Stomach (tissue), 9 donors: ENCODE results near the gene SPEN. TPM values are rescaled to one million over a fixed set of nuclear protein-coding genes. Genes with fewer than 3 reads are reported as not detected.

Experiments
- DNase-seq, 2 donors: peaks; one replicate each; pipeline versions ENCODE4 v3.0.0 to v3.0.0-alpha.2; 2013 to 2019
- H3K27ac ChIP-seq, 5 donors: fragments of 200-600 bp in 4 of 5; sonication (generic) in 4 of 5; one replicate each; pipeline ENCODE4 v1.5.1; 2013 to 2019; ENCODE audit warnings: mild to moderate bottlenecking in 1 of 5, moderate library complexity in 1 of 5
- H3K27me3 ChIP-seq, 3 donors: fragments of 200-600 bp; sonication (generic); one replicate each; pipeline ENCODE4 v1.5.1; 2017 to 2019; ENCODE audit warnings: mixed run types in 1 of 3
- H3K36me3 ChIP-seq, 4 donors: fragments of 200-600 bp; sonication (generic); 1 replicate in 3 of 4; 2 replicates in 1 of 4; pipeline ENCODE4 v1.5.1; 2016 to 2019
- H3K4me1 ChIP-seq, 4 donors: fragments of 200-600 bp; sonication (generic); one replicate each; pipeline ENCODE4 v1.5.1; 2016 to 2019
- H3K4me3 ChIP-seq, 4 donors: fragments of 200-600 bp; sonication (generic) in 3 of 4; one replicate each; pipeline ENCODE4 v1.5.1; 2016 to 2019; ENCODE audit warnings: mild to moderate bottlenecking in 1 of 4
- H3K9me3 ChIP-seq, 4 donors: fragments of 200-600 bp; sonication (generic); one replicate each; pipeline ENCODE4 v1.5.1; 2016 to 2019
- EP300 ChIP-seq: sonication (generic); formaldehyde crosslinking; IDR thresholded peaks from one replicate; pipeline ENCODE4 v1.6.1; 2017; ENCODE audit warnings: antibody characterized with exemption
- POLR2A ChIP-seq, 4 donors: fragments of 450-650 bp; IDR thresholded peaks; one replicate each; pipeline ENCODE4 v1.6.1; 2016; ENCODE audit warnings: antibody characterized with exemption in 4 of 4, control low read depth in 2 of 4, mild to moderate bottlenecking in 1 of 4, moderate library complexity in 1 of 4
- POLR2AphosphoS5 ChIP-seq, 3 donors: sonication (generic); formaldehyde crosslinking; IDR thresholded peaks; one replicate each; pipeline ENCODE4 v1.6.1; 2016; ENCODE audit warnings: antibody characterized with exemption in 3 of 3
- WGBS, 5 donors: extraction: QIAGEN DNeasy Blood & Tissue Kit in 3 of 5; methylation state at CpG; one replicate each; pipeline versions ENCODE4 v1.1.5 to v1.1.7; 2013 to 2018; 5-methylcytosine and 5-hydroxymethylcytosine counted together
- intact Hi-C: fragments of 100-400 bp; cut with DNase I; formaldehyde crosslinking; loops from one replicate; pipeline ENCODE4 v1.15.1; 2023; ENCODE audit warnings: low total_unique reads
- polyA plus RNA-seq, 3 donors: library from polyadenylated mRNA; stranded (reverse); fragments of 200-250 nt; gene quantifications; one replicate each; pipeline ENCODE4 v1.2.3, GENCODE V29; 2013
- total RNA-seq, 5 donors: library from RNA; depleted of rRNA; stranded (reverse); fragments of >200 nt; gene quantifications; one replicate each; pipeline versions ENCODE4 v1.1.0 to v1.2.3, GENCODE V29; 2014 to 2016
- TF ChIP-seq, protein P1 (sequence below), 7 experiments: fragments of 450-650 bp in 4 of 7; fragments of 200-600 bp in 3 of 7; sonication (generic) in 3 of 7; IDR thresholded peaks; one replicate each; pipeline ENCODE4 v1.5.1; 2016 to 2019; ENCODE audit warnings: antibody characterized with exemption in 7 of 7, control low read depth in 2 of 7, mild to moderate bottlenecking in 1 of 7
- donor health status: healthy with polysubstance abuse.
- donor health status: Bipolar disorder and iron deficiency.
- donor health status: healthy.

The SPEN gene
- total and polyA plus RNA-seq, 8 donors = 5.6 to 114 (median 28.8) TPM

DNA sequence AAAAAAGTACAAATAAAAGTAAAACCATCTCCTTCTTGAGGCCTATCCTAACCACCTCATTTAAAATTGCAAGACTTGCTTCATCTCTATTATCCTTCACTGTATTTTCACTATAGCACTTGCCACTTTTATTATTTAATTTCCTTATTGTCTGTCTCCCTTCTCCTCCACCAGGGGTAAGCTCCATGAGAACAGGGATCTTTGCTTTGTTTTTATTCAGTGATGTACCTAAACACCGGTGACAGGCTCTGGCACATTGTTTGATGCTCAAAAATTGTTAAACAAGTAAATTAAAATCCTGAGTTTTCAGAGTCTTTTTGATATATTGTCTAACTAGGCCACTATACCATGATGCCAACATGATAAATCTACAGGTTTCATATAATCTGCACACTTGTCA lies 17.2 kb upstream of the SPEN start:
- 74 to 94% (median 90%) methylated on average over 1 of the region's 1 CpG for WGBS, 5 donors
- Histone ChIP-seq H3K4me1 (peaks cover 3 to 55% (median 18%) of the 10 kb centered on the region in 4 donors), H3K9me3 (no peaks in the 10 kb centered on the region), H3K4me3 (no peak overlapping the region), H3K27ac (peak overlapping the region in 3 of 5 donors; percentile 31 to 47 (median 44)), H3K36me3 (no peaks in the 10 kb centered on the region), H3K27me3 (no peaks in the 10 kb centered on the region)
- intact Hi-C loops = no loop called here
- DNase-seq = no peak
- TF ChIP-seq EP300 = no peak

DNA sequence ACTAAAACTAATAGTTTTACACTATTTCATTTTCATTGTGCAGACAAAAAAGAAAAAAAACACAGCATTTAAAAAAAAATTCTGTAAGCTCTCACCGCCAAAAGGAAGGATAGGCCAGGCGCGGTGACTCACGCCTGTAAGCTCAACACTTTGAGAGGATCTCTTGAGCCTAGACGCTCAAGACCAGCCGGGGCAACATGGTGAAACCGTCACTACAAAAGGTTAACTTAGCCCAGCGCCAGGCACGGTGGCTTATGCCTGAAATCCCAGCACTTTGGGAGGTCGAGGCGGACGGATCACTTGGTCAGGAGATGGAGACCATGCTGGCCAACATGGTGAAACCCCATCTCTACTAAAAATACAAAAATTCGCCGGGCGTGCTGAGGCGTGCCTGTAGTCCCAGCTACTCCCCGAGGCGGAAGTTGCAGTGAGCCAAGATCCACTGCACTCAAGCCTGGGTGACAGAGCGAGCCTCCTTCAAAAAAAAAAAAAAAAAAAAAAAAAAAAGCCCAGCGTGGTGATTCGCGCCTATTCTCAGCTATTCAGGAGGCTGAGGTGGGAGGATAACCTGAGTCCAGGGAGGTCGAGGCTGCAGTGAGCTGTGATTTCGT lies 14.3 kb upstream of the SPEN start:
- TF ChIP-seq EP300 (no peak), POLR2A (IDR thresholded peaks at IDR 0.05) (no peak), POLR2AphosphoS5 (IDR thresholded peaks at IDR 0.05) (no peak)
- TF ChIP-seq, protein P1, sequence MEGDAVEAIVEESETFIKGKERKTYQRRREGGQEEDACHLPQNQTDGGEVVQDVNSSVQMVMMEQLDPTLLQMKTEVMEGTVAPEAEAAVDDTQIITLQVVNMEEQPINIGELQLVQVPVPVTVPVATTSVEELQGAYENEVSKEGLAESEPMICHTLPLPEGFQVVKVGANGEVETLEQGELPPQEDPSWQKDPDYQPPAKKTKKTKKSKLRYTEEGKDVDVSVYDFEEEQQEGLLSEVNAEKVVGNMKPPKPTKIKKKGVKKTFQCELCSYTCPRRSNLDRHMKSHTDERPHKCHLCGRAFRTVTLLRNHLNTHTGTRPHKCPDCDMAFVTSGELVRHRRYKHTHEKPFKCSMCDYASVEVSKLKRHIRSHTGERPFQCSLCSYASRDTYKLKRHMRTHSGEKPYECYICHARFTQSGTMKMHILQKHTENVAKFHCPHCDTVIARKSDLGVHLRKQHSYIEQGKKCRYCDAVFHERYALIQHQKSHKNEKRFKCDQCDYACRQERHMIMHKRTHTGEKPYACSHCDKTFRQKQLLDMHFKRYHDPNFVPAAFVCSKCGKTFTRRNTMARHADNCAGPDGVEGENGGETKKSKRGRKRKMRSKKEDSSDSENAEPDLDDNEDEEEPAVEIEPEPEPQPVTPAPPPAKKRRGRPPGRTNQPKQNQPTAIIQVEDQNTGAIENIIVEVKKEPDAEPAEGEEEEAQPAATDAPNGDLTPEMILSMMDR (IDR thresholded peaks at IDR 0.05) = no peak
- H3K27me3 ChIP-seq = no peaks in the 10 kb centered on the region
- 43 to 68% (median 53%) methylated on average over 23 to 24 of the region's 24 CpGs for WGBS, 5 donors
- intact Hi-C loops = no loop called here
- peaks cover 10 to 54% (median 28%) of the 10 kb centered on the region in 4 donors for H3K4me1 ChIP-seq
- DNase-seq = peak; percentile 44 to 51
- no peaks in the 10 kb centered on the region for H3K9me3 ChIP-seq
- H3K4me3 ChIP-seq = peak overlapping the region; percentile 58 to 70 (median 61)
- H3K36me3 ChIP-seq = no peaks in the 10 kb centered on the region
- H3K27ac ChIP-seq = peak overlapping the region; percentile 85 to 100 (median 100)

DNA sequence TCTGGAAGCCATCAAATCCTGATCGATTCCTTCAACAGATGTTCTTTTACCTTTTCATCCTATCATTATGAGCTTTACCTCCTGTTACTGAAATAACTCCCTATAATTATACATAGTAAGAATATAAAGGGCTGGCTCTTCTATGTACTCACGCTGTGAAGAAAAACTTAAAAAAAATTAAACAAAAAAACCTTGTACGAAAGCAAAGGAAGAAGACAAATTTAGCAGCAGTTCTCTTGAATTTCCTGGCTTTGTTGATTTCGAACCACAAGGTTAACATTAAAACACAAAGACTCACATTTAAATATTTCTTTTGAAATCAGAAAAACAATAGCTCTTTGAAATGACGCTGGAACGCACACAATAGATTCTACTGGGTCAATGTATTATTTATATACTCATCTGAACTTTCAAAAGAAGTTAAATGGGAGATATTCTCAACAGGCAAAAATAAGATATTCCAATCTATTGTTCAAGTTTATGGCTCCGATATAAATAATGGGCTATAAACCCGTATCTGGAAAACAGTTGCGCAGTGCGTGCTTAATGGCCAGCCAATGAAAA lies 13.6 kb upstream of the SPEN start:
- Histone ChIP-seq H3K36me3 (no peaks in the 10 kb centered on the region), H3K4me3 (peak overlapping the region; percentile 58 to 70 (median 61)), H3K4me1 (peaks cover 10 to 54% (median 28%) of the 10 kb centered on the region in 4 donors), H3K27ac (peak overlapping the region; percentile 94 to 100 (median 100)), H3K9me3 (no peaks in the 10 kb centered on the region), H3K27me3 (no peaks in the 10 kb centered on the region)
- 0 to 1% (median 1%) methylated on average over 10 of the region's 10 CpGs for WGBS, 5 donors
- DNase-seq = peak in 1 of 2 donors; percentile 22
- TF ChIP-seq, protein P1 (IDR thresholded peaks at IDR 0.05) = no peak
- TF ChIP-seq EP300 = no peak
- TF ChIP-seq POLR2A (IDR thresholded peaks at IDR 0.05) = peak in 1 of 4 donors; percentile 16
- TF ChIP-seq POLR2AphosphoS5 (IDR thresholded peaks at IDR 0.05) = peak in 2 of 3 donors; percentile 45 to 62
- intact Hi-C loops = no loop called here

DNA sequence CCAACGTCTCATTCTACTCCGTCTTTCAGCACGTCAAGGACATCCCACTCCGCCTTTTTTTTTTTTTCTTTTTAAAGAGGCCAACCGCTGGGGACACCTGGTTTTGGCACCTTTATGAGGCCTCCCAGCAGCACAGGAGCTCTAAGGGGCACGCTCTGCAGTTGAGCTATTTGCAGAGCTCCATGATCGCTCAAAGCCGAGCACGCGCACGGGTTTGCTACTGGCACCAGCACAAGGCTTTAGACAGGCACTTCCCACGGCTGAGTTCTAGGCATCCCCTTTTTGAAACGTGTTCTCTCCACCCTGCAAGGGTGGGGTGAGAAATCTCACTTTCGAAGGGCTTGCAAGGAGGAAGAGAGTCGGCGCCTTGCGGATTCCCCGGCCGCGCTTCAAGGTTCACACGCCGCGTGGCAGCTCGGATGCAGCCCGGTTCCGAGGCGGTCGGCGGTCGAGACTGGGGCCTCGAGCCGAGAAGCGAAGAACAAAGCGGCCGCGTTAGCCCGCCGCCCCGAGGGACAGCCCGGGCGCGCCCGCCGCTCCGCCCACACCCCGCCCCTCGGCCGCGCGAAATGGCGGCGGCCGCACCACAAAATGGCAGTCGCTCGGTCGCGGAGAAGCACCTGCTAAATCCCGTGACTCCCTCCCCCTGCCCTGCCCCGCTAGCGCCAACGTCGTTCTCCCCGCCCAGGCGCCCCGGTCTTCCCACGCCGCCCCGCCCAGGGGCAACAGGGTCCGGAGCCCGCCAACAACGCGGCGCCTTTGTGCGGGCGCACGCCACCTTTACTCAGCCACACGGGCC lies 12.9 kb upstream of the SPEN start:
- no peaks in the 10 kb centered on the region for H3K36me3 ChIP-seq
- H3K4me3 ChIP-seq = peak overlapping the region; percentile 58 to 70 (median 61)
- no peaks in the 10 kb centered on the region for H3K9me3 ChIP-seq
- peak overlapping the region; percentile 94 to 100 (median 100) for H3K27ac ChIP-seq
- H3K27me3 ChIP-seq = no peaks in the 10 kb centered on the region
- intact Hi-C loops = no loop called here
- 0 to 1% (median 0%) methylated on average over 43 to 77 of the region's 77 CpGs for WGBS, 5 donors
- TF ChIP-seq EP300 = no peak
- TF ChIP-seq, protein P1 (IDR thresholded peaks at IDR 0.05) = no peak
- TF ChIP-seq POLR2AphosphoS5 (IDR thresholded peaks at IDR 0.05) = peak; percentile 44 to 82 (median 64)
- TF ChIP-seq POLR2A (IDR thresholded peaks at IDR 0.05) = peak in 2 of 4 donors; percentile 52 to 76
- H3K4me1 ChIP-seq = peaks cover 10 to 47% (median 28%) of the 10 kb centered on the region in 4 donors
- peak; percentile 90 to 97 for DNase-seq
